ENCODE results near the gene PSMB3.

The PSMB3 gene

GRCh38 chr17:38752308-38753070, at the start of gene PSMB3:
PSMB3 (plus strand) TSS chr17:38752741; CDS start chr17:38752827, 86 bp downstream.
- DNase-seq = peak; percentile 81 to 99 (median 96)

DNA sequence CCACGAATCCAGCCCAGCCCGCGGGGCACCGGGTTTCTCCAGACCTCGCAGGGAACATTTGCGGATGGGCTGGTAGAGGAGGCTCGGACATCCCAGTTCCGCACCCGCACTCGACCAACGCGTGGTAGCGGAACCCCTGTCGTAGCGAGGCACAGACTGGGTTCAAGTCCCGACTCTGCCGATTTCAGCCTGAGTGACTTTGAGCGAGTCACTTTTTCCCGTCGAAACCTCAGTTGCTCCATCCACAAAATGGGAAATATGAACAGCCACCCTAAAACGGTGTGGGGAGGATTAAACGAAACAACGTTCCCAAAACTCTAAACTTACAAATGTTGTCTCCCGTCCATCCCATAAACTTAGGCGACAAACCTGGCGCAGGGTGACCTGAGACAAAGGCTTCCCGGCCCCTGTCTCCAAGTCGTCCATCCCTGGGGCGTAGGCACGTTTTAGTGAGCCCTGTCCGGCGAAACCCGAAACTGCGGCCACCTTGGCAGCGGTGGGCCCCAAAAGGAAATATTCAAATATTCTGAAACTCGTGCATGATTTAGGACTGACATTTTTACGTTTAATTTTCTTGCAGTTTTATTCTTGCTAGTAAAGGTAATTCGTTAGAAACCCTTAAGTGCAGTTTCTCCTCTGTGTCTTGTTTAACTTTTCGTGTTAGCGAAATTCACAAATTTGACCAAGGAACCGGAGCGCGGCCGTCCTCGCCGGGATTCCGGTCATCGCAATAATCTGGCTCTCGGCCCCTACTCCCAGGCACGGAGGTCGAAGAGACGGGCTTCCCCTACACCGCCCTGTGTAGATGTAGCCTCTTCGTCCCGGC, 49.4 kb upstream of the PSMB3 start:
- DNase-seq = peak in 1 of 14 donors; percentile 26

- peak in 6 of 14 donors; percentile 32 to 56 (median 38) for DNase-seq
Observed at GRCh38 chr17:38703742-38704605, 48.6 kb upstream of the PSMB3 start.

GRCh38 chr17:38704606-38705522, 47.7 kb upstream of the PSMB3 start, which contains the start of gene MLLT6:
MLLT6 (plus strand) TSS chr17:38705273; CDS start chr17:38705633, 360 bp downstream.
- peak in 13 of 14 donors; percentile 33 to 83 (median 69) for DNase-seq

DNA sequence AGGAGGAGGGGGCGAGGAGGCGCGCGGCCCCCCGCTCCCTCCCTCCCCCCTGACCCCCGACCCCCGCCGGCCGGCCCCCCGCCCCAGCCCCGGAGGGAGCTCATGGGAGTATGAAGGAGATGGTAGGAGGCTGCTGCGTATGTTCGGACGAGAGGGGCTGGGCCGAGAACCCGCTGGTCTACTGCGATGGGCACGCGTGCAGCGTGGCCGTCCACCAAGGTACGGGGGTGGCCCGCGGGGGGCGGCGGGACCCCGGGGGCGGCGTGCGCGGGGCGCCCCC, 47.1 kb upstream of the PSMB3 start:
- peak in 1 of 14 donors; percentile 57 for DNase-seq

DNA sequence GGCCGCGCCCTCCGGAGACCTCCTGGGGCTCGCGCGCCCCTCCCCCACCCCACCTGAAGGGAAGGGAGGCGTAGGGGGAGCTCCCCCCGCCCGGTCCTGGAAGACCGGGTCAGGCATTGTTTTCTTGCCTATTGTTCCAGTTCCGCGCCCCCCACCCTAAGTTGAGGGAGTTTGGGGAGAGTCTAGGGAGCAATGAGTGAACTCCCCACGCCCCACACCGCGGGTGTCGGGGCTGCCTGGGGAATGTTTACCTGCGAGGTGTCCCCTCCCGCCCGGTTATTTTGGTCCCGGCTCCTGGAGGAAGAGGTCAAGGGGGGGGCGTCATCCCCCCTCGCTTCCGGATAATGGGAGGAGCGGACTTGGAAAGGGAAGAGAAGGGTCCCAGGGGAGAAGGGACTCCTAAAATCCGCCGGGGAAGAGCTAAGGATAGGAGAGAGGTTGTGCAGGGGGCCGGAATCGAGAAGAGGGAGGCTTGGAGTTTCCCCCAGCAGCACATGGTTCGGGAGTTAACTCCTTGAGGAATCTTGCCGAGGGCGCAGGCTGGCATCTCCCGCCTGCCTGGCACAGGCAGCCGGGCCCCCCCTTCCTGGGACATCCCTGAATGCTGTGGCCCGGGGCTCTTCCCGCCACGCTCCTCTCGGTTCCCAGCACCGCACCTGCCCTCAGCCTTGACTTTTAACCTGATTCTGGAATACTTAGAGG, 46.6 kb upstream of the PSMB3 start:
- DNase-seq = peak in 7 of 14 donors; percentile 18 to 64 (median 45)

DNA sequence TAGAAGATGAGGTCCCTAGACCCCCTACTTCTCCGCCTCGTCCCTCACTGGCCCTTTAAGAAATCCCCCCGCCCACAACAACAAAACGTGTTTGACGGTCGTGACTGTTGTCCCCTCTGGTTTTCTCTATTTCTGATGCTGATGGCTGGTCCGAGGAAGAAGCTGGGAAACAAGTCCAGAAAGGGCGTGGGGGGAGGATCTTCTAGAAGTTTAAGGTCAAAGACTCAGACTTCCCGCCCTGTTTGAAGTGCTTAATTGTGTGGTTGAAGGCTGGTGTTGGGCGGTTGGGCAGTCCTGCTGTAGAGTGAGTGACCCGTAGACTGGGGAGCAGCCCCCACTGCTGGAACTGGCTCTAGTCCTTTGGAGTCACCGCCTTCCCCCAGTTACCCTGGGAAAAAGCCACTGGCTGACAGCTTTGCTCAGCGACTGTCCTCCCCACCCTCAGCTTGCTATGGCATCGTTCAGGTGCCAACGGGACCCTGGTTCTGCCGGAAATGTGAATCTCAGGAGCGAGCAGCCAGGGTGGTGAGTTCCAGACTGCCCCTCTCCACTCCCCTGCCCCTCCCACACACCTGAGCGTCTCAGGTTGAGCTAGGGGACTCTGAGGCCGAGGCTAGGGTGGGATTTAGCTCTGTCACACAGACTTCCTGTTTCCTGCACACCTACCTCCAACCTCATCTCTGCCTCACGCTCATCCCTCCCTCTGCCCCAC, 45.9 kb upstream of the PSMB3 start:
- peak in 3 of 14 donors; percentile 17 to 33 (median 30) for DNase-seq

GRCh38 chr17:38707678-38708351, 44.7 kb upstream of the PSMB3 start:
- no peak for DNase-seq

DNA sequence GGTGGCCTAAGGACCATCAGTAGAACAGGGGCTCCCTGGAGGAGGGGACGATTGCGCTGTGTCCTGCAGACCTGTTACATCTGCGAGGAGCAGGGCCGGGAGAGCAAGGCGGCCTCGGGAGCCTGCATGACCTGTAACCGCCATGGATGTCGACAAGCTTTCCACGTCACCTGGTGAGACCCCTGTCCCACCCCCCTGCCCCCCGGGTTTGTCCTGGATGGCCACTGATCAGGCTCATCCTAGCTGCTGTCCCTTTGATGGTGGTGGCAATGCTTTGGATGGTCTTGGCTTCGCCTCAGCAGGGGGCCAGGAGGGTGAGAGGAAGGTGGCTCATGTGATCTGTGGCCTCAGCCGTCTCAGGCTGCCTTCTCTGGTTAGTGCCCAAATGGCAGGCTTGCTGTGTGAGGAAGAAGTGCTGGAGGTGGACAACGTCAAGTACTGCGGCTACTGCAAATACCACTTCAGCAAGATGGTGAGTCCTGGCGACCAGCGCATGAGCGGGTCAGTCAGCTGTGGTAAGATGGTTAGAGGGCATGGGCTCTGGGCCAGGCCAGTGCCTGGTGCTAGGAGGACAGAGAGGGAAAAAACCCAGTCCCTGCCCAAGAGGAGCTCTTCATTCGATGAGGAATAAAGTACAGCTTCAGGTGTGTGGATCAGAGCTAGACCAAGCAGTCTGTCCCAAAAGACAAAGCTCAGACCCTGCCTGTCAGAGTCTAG, 43.3 kb upstream of the PSMB3 start:
- DNase-seq = no peak

- DNase-seq = no peak
Observed at GRCh38 chr17:38709864-38710603, 42.5 kb upstream of the PSMB3 start.

DNA sequence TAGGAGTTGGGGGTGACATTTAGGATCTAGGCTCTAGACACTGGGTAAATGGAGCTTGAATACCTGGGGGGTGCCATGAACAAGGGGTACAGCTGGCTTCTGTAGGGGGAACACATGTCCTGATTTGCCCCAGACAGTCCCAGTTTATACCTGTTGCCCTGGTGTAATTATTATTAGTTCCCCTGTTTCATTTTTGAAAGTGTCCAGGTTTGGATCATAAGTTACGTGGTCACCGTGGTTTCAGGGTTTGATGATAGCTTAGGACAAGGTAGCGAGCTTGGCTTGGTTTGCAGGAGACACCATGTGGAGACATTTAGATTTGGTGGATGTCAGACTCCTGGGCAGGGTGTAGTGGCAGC, 42.0 kb upstream of the PSMB3 start:
- no peak for DNase-seq

DNA sequence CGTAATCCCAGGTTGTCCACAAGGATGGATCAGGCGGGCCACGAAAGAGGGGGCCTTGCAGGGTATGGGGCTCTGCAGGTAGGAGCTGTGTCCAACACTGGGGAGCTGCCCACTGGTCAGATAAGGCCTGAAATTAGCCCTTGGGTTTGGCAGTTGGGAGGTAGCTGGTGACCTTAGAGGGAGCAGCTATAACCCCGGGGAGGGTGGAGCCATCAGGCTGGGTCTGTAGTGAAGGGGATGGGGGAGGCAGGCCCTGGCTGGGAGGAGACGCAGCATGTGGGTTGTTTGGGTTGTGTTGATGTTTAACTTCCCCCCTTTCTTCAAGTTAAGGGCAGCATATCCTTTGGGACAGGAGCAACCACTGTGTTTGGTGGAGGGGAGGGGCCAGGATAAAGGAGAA, 41.6 kb upstream of the PSMB3 start:
- no peak for DNase-seq

GRCh38 chr17:38711792-38712571, 40.6 kb upstream of the PSMB3 start:
- DNase-seq = no peak

- DNase-seq = no peak
Observed at GRCh38 chr17:38712593-38712992, 39.9 kb upstream of the PSMB3 start.

DNA sequence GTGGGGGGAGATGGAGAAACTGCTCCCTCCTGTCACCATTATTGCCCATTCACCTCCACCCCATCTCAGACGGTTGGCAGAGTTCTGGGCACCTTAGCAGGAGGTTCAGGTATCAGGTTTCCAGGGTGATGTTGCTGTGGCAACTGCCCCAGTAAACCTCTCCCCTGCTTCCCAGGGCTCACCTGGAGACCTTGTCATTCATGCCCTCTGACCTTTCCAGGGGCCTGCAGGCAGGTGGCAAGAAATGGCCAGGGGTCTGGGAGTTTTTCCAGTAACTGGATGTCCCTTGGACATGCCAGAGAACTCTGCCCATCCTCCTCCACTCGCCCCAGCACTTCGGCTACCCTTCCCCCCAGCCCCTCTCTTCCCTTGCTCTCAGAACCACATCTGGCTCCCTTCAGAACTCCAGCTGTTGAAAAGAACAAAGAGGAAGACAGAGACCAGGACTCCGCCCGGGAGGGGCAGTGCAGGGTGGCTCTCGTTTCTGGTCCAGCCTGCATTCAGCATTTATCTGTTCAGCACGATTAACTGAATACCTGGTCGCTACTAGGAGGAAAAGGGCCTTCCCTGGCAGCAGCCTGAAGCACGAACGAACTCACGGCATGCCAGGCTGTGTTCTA, 39.0 kb upstream of the PSMB3 start:
- no peak for DNase-seq

DNA sequence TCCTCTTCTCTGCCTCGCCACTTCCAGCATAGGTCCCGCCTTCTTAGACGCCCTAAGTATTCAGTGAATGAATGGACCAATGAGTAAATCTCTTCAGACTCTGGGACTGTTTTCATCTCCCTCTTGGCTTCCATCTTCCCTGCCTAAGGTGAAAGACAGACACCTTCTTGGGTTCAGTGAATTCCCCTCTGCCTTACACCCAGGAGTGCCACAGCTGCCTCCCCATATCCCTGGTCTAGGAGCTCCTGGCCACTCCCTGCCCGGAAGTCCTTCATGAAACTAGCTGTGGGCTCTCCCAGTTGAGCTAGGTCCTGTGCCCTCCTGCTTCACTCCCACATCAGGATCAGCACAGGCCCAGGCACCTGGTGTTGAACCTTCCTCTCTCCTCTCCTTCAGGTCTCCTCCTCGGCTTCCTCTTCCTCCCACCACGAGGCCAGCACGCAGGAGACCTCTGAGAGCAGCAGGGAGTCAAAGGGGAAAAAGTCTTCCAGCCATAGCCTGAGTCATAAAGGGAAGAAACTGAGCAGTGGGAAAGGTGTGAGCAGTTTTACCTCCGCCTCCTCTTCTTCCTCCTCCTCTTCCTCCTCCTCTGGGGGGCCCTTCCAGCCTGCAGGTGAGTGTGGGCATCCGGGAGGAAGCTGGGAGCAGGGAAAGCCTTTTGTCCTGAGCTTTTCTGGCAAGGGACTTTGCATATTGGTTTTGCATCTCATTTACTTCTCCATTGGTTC, 37.2 kb upstream of the PSMB3 start:
- no peak for DNase-seq

Data from C1 segment of cervical spinal cord (tissue), 14 donors.